ENCODE results near the gene CMTM5. TPM values are rescaled to one million over a fixed set of nuclear protein-coding genes. Genes with fewer than 3 reads are reported as not detected.

The CMTM5 gene
- total RNA-seq, 1 experiment from 2014 or later, result not detected

DNA sequence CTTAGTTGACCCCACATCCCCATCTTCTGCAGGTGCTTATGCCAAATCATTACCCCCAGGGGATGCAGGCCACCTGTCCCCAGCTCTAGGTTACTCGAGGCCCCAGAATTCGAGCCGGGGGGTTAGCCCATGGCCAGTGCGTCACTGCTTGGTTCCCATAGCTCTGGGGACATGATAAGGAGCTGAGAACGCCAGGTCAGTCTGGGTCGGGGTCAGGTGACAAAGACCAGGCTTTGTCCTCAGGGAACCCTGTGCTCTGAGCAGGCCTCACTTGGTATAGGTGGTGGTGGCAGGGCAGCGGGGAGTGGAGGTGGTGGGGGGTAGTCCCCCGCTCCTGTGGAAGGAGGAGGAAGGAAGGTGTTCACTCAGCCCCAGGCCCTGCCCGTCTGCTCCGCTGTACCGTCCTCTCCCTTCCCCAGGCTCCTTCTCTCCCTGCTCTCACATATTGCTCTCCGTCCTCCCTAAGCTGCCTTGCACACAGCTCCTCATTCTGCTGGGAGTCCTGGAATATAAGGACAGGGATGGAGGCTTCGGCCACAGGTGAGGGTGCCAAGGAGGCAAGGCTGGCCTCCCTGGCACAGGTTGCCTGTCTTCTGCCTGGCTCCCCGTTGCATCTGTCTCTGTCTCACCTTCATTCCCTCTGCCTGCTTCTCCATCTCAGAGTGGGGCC is 33.3 kb downstream of the CMTM5 start:
- no TSS peak for BruUV-seq (replicated peaks)
- H3K27me3 ChIP-seq (ENCODE audit: control insufficient read depth, insufficient read depth, low read length), result no peaks in the 10 kb centered on the region
- H3K27ac ChIP-seq (ENCODE audit: low read length), result no peak overlapping the region
- no peaks in the 10 kb centered on the region for H3K36me3 ChIP-seq (ENCODE audit: control insufficient read depth, insufficient read depth, low read length)
- POLR2A ChIA-PET, result no interaction called here
- DNase-seq (ENCODE audit: low read depth, low spot score), result no peak
- H3K4me1 ChIP-seq (ENCODE audit: control insufficient read depth, insufficient read depth, low read length), result no peaks in the 10 kb centered on the region
- H3K9me3 ChIP-seq (ENCODE audit: control insufficient read depth, insufficient read depth, low read depth, low read length), result no peaks in the 10 kb centered on the region
- no peak for ATAC-seq
- in situ Hi-C loops (cut with HindIII; ENCODE audit: low pct_unique_long_range_greater_than_20kb, low sequenced_read_pairs) (no loop called here), intact Hi-C loops (cut with micrococcal nuclease; ENCODE audit: unreplicated experiment) (no loop called here)
- no peak overlapping the region for H3K4me3 ChIP-seq (ENCODE audit: low read depth in 2 of 2, low read length in 2 of 2)
- TF ChIP-seq, protein P1, sequence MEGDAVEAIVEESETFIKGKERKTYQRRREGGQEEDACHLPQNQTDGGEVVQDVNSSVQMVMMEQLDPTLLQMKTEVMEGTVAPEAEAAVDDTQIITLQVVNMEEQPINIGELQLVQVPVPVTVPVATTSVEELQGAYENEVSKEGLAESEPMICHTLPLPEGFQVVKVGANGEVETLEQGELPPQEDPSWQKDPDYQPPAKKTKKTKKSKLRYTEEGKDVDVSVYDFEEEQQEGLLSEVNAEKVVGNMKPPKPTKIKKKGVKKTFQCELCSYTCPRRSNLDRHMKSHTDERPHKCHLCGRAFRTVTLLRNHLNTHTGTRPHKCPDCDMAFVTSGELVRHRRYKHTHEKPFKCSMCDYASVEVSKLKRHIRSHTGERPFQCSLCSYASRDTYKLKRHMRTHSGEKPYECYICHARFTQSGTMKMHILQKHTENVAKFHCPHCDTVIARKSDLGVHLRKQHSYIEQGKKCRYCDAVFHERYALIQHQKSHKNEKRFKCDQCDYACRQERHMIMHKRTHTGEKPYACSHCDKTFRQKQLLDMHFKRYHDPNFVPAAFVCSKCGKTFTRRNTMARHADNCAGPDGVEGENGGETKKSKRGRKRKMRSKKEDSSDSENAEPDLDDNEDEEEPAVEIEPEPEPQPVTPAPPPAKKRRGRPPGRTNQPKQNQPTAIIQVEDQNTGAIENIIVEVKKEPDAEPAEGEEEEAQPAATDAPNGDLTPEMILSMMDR (IDR thresholded peaks at IDR 0.05), result no peak
- TF ChIP-seq POLR2AphosphoS5 (IDR thresholded peaks at IDR 0.05; ENCODE audit: low read depth, low read length) (no peak), TCF7L2 (IDR thresholded peaks at IDR 0.05; ENCODE audit: low read depth, low read length) (no peak), SIN3A (IDR thresholded peaks at IDR 0.05; ENCODE audit: borderline replicate concordance, insufficient read depth, low read depth, low read length) (no peak)
- TF ChIP-seq, protein P2, sequence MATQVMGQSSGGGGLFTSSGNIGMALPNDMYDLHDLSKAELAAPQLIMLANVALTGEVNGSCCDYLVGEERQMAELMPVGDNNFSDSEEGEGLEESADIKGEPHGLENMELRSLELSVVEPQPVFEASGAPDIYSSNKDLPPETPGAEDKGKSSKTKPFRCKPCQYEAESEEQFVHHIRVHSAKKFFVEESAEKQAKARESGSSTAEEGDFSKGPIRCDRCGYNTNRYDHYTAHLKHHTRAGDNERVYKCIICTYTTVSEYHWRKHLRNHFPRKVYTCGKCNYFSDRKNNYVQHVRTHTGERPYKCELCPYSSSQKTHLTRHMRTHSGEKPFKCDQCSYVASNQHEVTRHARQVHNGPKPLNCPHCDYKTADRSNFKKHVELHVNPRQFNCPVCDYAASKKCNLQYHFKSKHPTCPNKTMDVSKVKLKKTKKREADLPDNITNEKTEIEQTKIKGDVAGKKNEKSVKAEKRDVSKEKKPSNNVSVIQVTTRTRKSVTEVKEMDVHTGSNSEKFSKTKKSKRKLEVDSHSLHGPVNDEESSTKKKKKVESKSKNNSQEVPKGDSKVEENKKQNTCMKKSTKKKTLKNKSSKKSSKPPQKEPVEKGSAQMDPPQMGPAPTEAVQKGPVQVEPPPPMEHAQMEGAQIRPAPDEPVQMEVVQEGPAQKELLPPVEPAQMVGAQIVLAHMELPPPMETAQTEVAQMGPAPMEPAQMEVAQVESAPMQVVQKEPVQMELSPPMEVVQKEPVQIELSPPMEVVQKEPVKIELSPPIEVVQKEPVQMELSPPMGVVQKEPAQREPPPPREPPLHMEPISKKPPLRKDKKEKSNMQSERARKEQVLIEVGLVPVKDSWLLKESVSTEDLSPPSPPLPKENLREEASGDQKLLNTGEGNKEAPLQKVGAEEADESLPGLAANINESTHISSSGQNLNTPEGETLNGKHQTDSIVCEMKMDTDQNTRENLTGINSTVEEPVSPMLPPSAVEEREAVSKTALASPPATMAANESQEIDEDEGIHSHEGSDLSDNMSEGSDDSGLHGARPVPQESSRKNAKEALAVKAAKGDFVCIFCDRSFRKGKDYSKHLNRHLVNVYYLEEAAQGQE (IDR thresholded peaks at IDR 0.05; ENCODE audit: insufficient read depth in 1 of 2, low read depth in 2 of 2, low read length in 1 of 2), result no peak
- CTCF ChIA-PET, result no interaction called here

DNA sequence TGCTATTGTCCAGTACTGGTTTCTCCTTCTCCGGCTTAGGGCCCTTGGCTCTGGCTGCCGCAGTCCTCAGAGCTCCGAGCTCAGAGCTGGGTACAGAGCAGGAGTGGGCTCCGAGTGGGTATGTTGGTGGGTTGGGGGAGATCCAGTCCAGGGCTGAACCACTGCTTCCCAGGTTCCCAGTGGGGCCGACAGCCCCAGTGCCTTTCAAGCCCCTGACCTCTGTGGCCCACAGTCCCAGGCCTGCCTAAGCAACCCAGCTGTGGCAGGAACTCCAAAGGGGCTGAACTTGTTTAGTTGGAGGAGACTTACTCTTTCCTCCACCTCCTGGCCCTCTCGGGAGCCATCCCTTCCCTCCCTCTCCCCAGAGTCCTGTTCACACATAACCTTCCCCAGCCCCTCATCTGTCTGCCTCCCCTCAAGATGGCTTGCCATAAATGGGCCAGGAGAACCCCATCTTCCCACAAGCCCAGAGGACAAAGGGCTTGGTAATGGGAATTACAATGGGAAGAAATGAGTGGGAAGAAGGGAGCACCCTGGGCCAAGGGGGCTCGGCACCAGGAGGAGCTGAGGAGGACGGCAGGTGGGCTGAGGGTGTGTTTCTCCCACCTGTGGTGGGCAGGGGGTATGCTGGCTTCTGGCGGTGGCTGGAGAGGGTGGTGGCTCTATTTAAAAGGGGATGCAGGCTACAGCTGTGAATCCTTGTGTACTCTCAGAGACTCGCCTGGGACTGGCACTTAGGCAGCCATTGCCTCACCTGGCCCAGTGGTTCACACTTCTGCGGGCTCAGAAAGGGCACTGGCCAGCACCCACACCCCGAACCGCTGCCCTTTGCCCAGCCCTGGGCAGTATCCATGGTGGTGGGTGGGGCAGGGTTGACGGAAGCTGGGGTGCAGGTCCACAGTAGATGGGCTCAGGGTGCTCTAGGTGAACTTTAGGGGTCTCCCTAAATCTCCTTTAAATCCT is 35.0 kb downstream of the CMTM5 start:
- POLR2A ChIA-PET, result interaction anchor here (0.6 kb wide), 1 partner anchor 20 kb away, joined by 3 read pairs; no protein-coding TSS in a partner anchor
- TF ChIP-seq, protein P2 (IDR thresholded peaks at IDR 0.05; ENCODE audit: insufficient read depth in 1 of 2, low read depth in 2 of 2, low read length in 1 of 2), result no peak
- TF ChIP-seq POLR2AphosphoS5 (IDR thresholded peaks at IDR 0.05; ENCODE audit: low read depth, low read length) (no peak), SIN3A (IDR thresholded peaks at IDR 0.05; ENCODE audit: borderline replicate concordance, insufficient read depth, low read depth, low read length) (no peak), TCF7L2 (IDR thresholded peaks at IDR 0.05; ENCODE audit: low read depth, low read length) (no peak)
- TF ChIP-seq, protein P1 (IDR thresholded peaks at IDR 0.05), result no peak
- ATAC-seq (no peak), DNase-seq (ENCODE audit: low read depth, low spot score) (no peak)
- H3K27me3 ChIP-seq (ENCODE audit: control insufficient read depth, insufficient read depth, low read length), result no peaks in the 10 kb centered on the region
- H3K4me3 ChIP-seq (ENCODE audit: low read depth in 2 of 2, low read length in 2 of 2), result no peak overlapping the region
- H3K4me1 ChIP-seq (ENCODE audit: control insufficient read depth, insufficient read depth, low read length), result no peaks in the 10 kb centered on the region
- CTCF ChIA-PET, result no interaction called here
- H3K36me3 ChIP-seq (ENCODE audit: control insufficient read depth, insufficient read depth, low read length), result no peaks in the 10 kb centered on the region
- intact Hi-C loops (cut with micrococcal nuclease; ENCODE audit: unreplicated experiment), result no loop called here
- in situ Hi-C loops (cut with HindIII; ENCODE audit: low pct_unique_long_range_greater_than_20kb, low sequenced_read_pairs), result no loop called here
- BruUV-seq (replicated peaks), result no TSS peak
- H3K9me3 ChIP-seq (ENCODE audit: control insufficient read depth, insufficient read depth, low read depth, low read length), result no peaks in the 10 kb centered on the region
- H3K27ac ChIP-seq (ENCODE audit: low read length), result no peak overlapping the region
